ENCODE data around the gene CT45A5. TPM values are rescaled to one million over a fixed set of nuclear protein-coding genes. Genes with fewer than 3 reads are reported as not detected.
"Not testable (repeated sequence)": the region's sequence is repeated elsewhere in the genome, so short reads cannot be mapped to it uniquely, and the experiment has no call there.

The CT45A5 gene
- total RNA-seq (under 1 TPM in 1 of 2 donors, not detected in 1; 0.89 TPM), polyA plus RNA-seq (ENCODE audit: insufficient read length in 2 of 2) (under 1 TPM in 1 of 2 donors, not detected in 1; 0.38 TPM)
- long read RNA-seq, donor 1: 0 reads
- long read RNA-seq, donor 2: 0 reads
- long read RNA-seq, donor 3: 0 reads
- long read RNA-seq, donor 4, transcript CT45A5-202 (4 exons, 726 nt): major isoform, 6 of 6 reads
- long read RNA-seq, donor 4, partial matches to known transcripts: 0 of 6 reads
- long read RNA-seq, donor 4, other reads (novel, unspliced or antisense): 0 of 6 reads

DNA sequence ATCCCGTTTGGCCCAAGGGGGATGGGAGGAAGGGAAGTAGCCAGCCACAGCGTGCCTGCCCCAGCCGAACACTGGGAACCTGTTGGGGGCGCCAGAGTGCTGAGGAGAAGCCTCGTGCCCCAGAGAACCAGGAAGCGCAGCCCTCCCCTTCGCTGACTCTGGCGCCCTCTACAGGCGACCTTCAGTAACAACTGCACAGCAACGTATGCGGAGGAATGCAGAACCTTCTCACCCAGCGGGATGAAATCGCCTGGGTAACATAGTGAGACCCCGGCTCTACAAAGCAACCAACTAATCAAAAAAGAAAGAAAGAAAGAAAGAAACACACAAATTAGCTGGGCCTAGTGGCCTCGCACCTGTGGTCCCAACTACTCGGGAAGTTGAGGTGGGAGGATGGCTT is at the start of gene CT45A5:
TSS of gene CT45A5 (minus strand) at position 101 of the 400 bp plus-strand sequence. CDS start 3,774 bp downstream, outside the sequence.
- not testable (repeated sequence) for DNase-seq (ENCODE audit: low read depth in 4 of 6, low spot score in 6 of 6); H3K9me3 ChIP-seq (ENCODE audit: control insufficient read depth, insufficient read depth, low read length); H3K27me3 ChIP-seq (ENCODE audit: control insufficient read depth, insufficient read depth, low read length); H3K4me1 ChIP-seq (ENCODE audit: control insufficient read depth, insufficient read depth, low read length); H3K27ac ChIP-seq (ENCODE audit: low read depth, low read length); H3K4me3 ChIP-seq (ENCODE audit: low read depth, low read length); H3K36me3 ChIP-seq (ENCODE audit: control insufficient read depth, insufficient read depth, low read length)
- whole genome bisulfite sequencing (ENCODE audit: insufficient coverage): no CpG with 5 or more reads among the region's 16 CpGs

GRCh38 chrX:135819912-135820311 is 34.6 kb upstream of the CT45A5 start, which contains the start of gene CT45A2:
Gene CT45A2 (minus strand): TSS chrX:135820012. CDS start chrX:135816265, 3,747 bp downstream.
- H3K27ac ChIP-seq (ENCODE audit: low read depth, low read length); DNase-seq (ENCODE audit: low read depth in 4 of 6, low spot score in 6 of 6); H3K9me3 ChIP-seq (ENCODE audit: control insufficient read depth, insufficient read depth, low read length); H3K36me3 ChIP-seq (ENCODE audit: control insufficient read depth, insufficient read depth, low read length); H3K4me3 ChIP-seq (ENCODE audit: low read depth, low read length); H3K4me1 ChIP-seq (ENCODE audit: control insufficient read depth, insufficient read depth, low read length); H3K27me3 ChIP-seq (ENCODE audit: control insufficient read depth, insufficient read depth, low read length): not testable (repeated sequence)
- no CpG with 5 or more reads among the region's 17 CpGs for WGBS (ENCODE audit: insufficient coverage)

DNA sequence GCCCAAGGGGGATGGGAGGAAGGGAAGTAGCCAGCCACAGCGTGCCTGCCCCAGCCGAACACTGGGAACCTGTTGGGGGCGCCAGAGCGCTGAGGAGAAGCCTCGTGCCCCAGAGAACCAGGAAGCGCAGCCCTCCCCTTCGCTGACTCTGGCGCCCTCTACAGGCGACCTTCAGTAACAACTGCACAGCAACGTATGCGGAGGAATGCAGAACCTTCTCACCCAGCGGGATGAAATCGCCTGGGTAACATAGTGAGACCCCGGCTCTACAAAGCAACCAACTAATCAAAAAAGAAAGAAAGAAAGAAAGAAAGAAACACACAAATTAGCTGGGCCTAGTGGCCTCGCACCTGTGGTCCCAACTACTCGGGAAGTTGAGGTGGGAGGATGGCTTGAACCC is 17.4 kb upstream of the CT45A5 start, which contains the start of gene CT45A6:
TSS of gene CT45A6 (minus strand) at position 101 of the 400 bp plus-strand sequence. CDS start 3,794 bp downstream, outside the sequence.
- H3K4me3 ChIP-seq (ENCODE audit: low read depth, low read length); H3K36me3 ChIP-seq (ENCODE audit: control insufficient read depth, insufficient read depth, low read length); DNase-seq (ENCODE audit: low read depth in 4 of 6, low spot score in 6 of 6); H3K27me3 ChIP-seq (ENCODE audit: control insufficient read depth, insufficient read depth, low read length); H3K4me1 ChIP-seq (ENCODE audit: control insufficient read depth, insufficient read depth, low read length); H3K27ac ChIP-seq (ENCODE audit: low read depth, low read length); H3K9me3 ChIP-seq (ENCODE audit: control insufficient read depth, insufficient read depth, low read length): not testable (repeated sequence)
- WGBS (ENCODE audit: insufficient coverage): no CpG with 5 or more reads among the region's 16 CpGs

DNA sequence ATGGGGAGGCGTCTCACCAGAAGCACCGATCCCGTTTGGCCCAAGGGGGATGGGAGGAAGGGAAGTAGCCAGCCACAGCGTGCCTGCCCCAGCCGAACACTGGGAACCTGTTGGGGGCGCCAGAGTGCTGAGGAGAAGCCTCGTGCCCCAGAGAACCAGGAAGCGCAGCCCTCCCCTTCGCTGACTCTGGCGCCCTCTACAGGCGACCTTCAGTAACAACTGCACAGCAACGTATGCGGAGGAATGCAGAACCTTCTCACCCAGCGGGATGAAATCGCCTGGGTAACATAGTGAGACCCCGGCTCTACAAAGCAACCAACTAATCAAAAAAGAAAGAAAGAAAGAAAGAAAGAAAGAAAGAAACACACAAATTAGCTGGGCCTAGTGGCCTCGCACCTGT is 17.2 kb downstream of the CT45A5 start, which contains the start of gene CT45A3:
TSS of gene CT45A3 (minus strand) at position 101 of the 400 bp plus-strand sequence. CDS start 3,747 bp downstream, outside the sequence.
- H3K4me3 ChIP-seq (ENCODE audit: low read depth, low read length); H3K27ac ChIP-seq (ENCODE audit: low read depth, low read length); H3K36me3 ChIP-seq (ENCODE audit: control insufficient read depth, insufficient read depth, low read length); DNase-seq (ENCODE audit: low read depth in 4 of 6, low spot score in 6 of 6); H3K9me3 ChIP-seq (ENCODE audit: control insufficient read depth, insufficient read depth, low read length); H3K4me1 ChIP-seq (ENCODE audit: control insufficient read depth, insufficient read depth, low read length); H3K27me3 ChIP-seq (ENCODE audit: control insufficient read depth, insufficient read depth, low read length): not testable (repeated sequence)
- WGBS (ENCODE audit: insufficient coverage): no CpG with 5 or more reads among the region's 17 CpGs

GRCh38 chrX:135744739-135745138 is 40.6 kb downstream of the CT45A5 start:
- H3K27ac ChIP-seq (ENCODE audit: low read depth, low read length); H3K27me3 ChIP-seq (ENCODE audit: control insufficient read depth, insufficient read depth, low read length); H3K4me3 ChIP-seq (ENCODE audit: low read depth, low read length); DNase-seq (ENCODE audit: low read depth in 4 of 6, low spot score in 6 of 6); H3K4me1 ChIP-seq (ENCODE audit: control insufficient read depth, insufficient read depth, low read length); H3K9me3 ChIP-seq (ENCODE audit: control insufficient read depth, insufficient read depth, low read length); H3K36me3 ChIP-seq (ENCODE audit: control insufficient read depth, insufficient read depth, low read length): not testable (repeated sequence)
- no CpG with 5 or more reads among the region's 4 CpGs for WGBS (ENCODE audit: insufficient coverage)

GRCh38 chrX:135741192-135741715 is 44.0 kb downstream of the CT45A5 start:
- no peak for DNase-seq (ENCODE audit: low read depth in 4 of 6, low spot score in 6 of 6)
- Histone ChIP-seq H3K36me3 (ENCODE audit: control insufficient read depth, insufficient read depth, low read length) (no peaks in the 10 kb centered on the region), H3K27me3 (ENCODE audit: control insufficient read depth, insufficient read depth, low read length) (no peaks in the 10 kb centered on the region), H3K27ac (ENCODE audit: low read depth, low read length) (no peak overlapping the region), H3K4me3 (ENCODE audit: low read depth, low read length) (no peak overlapping the region), H3K4me1 (ENCODE audit: control insufficient read depth, insufficient read depth, low read length) (no peaks in the 10 kb centered on the region), H3K9me3 (ENCODE audit: control insufficient read depth, insufficient read depth, low read length) (no peaks in the 10 kb centered on the region)
- 92% methylated on average over 19 of the region's 23 CpGs for WGBS (ENCODE audit: insufficient coverage)

- Histone ChIP-seq H3K36me3 (ENCODE audit: control insufficient read depth, insufficient read depth, low read length) (no peaks in the 10 kb centered on the region), H3K9me3 (ENCODE audit: control insufficient read depth, insufficient read depth, low read length) (no peaks in the 10 kb centered on the region), H3K27ac (ENCODE audit: low read depth, low read length) (no peak overlapping the region), H3K4me1 (ENCODE audit: control insufficient read depth, insufficient read depth, low read length) (no peaks in the 10 kb centered on the region), H3K27me3 (ENCODE audit: control insufficient read depth, insufficient read depth, low read length) (no peaks in the 10 kb centered on the region), H3K4me3 (ENCODE audit: low read depth, low read length) (no peak overlapping the region)
- WGBS (ENCODE audit: insufficient coverage): 68% methylated on average over 17 of the region's 18 CpGs
- peak in 2 of 6 donors; percentile 5 to 12 for DNase-seq (ENCODE audit: low read depth in 4 of 6, low spot score in 6 of 6)
Measured at GRCh38 chrX:135740681-135741149, 44.6 kb downstream of the CT45A5 start.

- Histone ChIP-seq H3K9me3 (ENCODE audit: control insufficient read depth, insufficient read depth, low read length) (no peaks in the 10 kb centered on the region), H3K27ac (ENCODE audit: low read depth, low read length) (no peak overlapping the region), H3K36me3 (ENCODE audit: control insufficient read depth, insufficient read depth, low read length) (no peaks in the 10 kb centered on the region), H3K27me3 (ENCODE audit: control insufficient read depth, insufficient read depth, low read length) (no peaks in the 10 kb centered on the region), H3K4me1 (ENCODE audit: control insufficient read depth, insufficient read depth, low read length) (no peaks in the 10 kb centered on the region), H3K4me3 (ENCODE audit: low read depth, low read length) (no peak overlapping the region)
- DNase-seq (ENCODE audit: low read depth in 4 of 6, low spot score in 6 of 6): peak in 4 of 6 donors; percentile 11 to 74 (median 18)
- 17% methylated on average over 2 of the region's 4 CpGs for WGBS (ENCODE audit: insufficient coverage)
Measured at GRCh38 chrX:135737366-135738071, 47.8 kb downstream of the CT45A5 start.

- H3K4me3 ChIP-seq (ENCODE audit: low read depth, low read length); H3K4me1 ChIP-seq (ENCODE audit: control insufficient read depth, insufficient read depth, low read length); H3K27me3 ChIP-seq (ENCODE audit: control insufficient read depth, insufficient read depth, low read length); H3K9me3 ChIP-seq (ENCODE audit: control insufficient read depth, insufficient read depth, low read length); H3K36me3 ChIP-seq (ENCODE audit: control insufficient read depth, insufficient read depth, low read length); H3K27ac ChIP-seq (ENCODE audit: low read depth, low read length); DNase-seq (ENCODE audit: low read depth in 4 of 6, low spot score in 6 of 6): not testable (repeated sequence)
- WGBS (ENCODE audit: insufficient coverage): 46% methylated on average over 5 of the region's 5 CpGs
Measured at GRCh38 chrX:135734666-135735065, 50.6 kb downstream of the CT45A5 start.
